PC-9 (cell line): ENCODE measurements around the gene ZNF33B.

ENCODE experiments used
- CTCF ChIP-seq: fragments of 200-600 bp; sonication (generic); conservative IDR thresholded peaks from 2 replicates; pipeline ENCODE4 v1.6.1; 2017; ENCODE audit warnings: mixed run types, antibody characterized with exemption, mild to moderate bottlenecking, moderate library complexity
- EZH2 ChIP-seq: fragments of 200-600 bp; sonication (generic); IDR thresholded peaks from 2 replicates; pipeline ENCODE4 v1.8.0; 2017; ENCODE audit warnings: antibody characterized with exemption, low read depth

DNA sequence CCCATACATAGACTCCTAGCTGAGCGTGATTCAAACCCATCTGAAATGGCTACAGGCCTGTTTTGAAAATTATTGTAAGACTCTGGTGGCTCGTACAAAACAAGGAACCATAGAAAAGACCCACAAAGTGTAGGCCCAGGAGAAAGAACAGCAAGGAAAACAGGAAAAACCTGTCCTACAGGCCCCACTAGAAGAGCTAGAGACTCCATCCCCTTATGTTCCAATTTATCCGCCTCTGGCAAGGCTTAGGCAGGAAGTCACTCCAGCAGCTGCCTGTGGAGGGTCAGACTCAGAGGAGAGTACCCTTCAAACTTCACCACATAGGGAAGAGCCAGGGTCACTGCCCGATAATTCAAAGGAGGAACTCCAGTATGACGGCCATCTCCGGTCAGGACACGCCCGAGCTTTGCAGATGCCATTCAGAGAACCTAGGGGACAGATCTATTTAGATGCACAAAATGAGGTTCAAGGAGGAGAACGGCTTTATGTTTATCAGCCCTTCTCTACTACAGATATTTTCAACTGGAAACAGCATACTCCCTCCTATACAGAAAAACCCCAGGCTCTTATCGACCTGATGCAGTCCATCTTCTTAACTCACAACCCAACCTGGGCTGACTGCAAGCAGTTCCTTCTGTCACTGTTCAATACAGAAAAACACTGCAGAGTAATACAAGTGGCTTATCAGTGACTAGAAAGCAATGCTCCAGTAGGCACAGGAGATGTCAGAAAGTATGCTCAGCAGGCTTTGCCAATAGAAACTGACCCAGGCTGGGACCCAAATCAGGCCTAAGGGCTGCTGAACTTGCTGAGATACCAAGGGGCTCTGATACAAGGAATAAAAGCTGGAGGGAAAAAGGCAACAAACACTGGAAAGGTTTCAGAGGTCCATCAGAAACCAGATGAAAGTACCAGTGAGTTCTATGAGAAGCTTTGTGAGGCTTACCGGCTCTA lies 8.6 kb upstream of the ZNF33B start:
- no peak for TF ChIP-seq CTCF
- no peak for TF ChIP-seq EZH2
